ENCODE results near the gene F3.

The F3 gene

GRCh38 chr1:94527447-94528031 lies 14.0 kb downstream of the F3 start:
- no peak for DNase-seq (ENCODE audit: low spot score)

DNA sequence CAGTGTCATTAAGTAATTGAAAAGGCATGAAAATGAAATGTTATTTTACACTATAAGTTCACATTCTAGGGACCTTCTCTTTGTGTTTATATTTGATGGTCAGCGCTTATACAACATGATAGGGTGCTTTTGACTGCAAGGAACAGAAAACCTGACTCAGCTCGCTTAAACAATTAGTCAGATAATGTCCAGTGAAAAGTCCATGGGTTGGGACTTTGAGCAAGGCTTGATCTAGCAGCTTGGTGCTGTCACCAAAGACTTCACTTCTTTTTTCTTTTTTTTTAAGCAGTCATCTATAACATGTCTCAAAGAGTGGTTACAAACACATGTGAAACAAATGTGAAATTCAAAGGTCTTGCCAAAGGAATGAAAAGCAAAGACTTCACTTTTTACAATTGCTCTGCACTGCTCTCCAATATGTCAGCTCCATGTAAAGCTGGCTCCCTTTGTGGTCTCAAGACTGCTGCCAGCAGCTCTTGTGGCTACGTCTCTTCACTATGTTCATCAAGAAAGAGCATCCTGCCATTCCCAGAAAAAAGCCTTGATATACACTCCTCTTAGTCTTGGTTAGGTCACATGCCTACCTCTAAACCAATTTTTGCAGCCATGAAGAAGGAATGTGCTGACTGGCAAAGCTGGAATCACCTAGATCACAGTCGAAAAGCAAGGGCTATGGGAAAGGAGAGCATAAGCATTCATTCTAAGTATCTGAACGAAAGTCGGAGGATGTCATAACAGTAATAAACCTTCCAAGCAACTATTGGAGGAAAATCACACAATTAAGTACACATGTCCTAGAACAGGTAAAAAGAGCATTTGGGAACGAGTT lies 15.2 kb downstream of the F3 start:
- no peak for DNase-seq (ENCODE audit: low spot score)

GRCh38 chr1:94524531-94524930 lies 17.0 kb downstream of the F3 start:
- DNase-seq (ENCODE audit: low spot score), result no peak

- DNase-seq (ENCODE audit: low spot score), result peak; percentile 37
Measured at GRCh38 chr1:94522304-94522703, 19.3 kb downstream of the F3 start.

- DNase-seq (ENCODE audit: low spot score), result no peak
Measured at GRCh38 chr1:94519351-94519750, 22.2 kb downstream of the F3 start.

DNA sequence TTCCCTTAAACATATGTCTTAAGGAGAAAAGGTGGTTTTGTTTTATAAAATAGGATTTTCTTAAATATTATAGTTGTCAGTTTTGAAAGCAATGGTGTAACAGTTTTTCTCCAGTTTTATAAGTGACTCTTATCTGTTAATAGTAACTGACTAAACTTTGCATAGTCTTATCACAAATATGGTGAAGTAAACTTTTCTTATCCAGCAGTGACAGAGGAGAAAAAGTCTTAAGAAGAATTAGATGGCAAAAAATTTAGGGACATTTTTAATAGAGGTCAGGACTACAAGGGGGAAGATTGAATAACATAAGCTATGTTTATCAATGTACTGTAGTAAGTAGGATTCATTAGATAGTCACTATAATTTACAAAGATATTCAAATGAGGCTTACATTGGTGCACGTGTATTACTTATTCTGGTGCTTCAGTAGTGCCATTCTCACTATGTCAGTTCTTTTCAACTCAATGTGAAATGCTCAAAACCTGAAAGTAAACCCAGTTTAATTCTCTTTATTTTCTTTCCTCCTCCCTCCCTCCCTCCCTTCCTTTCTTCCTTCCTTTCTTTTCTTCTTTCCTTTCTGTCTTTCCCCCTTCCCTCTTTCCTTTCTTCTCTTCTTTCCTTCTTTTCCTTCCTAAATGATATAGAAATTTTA lies 26.1 kb downstream of the F3 start:
- no peak for DNase-seq (ENCODE audit: low spot score)

DNA sequence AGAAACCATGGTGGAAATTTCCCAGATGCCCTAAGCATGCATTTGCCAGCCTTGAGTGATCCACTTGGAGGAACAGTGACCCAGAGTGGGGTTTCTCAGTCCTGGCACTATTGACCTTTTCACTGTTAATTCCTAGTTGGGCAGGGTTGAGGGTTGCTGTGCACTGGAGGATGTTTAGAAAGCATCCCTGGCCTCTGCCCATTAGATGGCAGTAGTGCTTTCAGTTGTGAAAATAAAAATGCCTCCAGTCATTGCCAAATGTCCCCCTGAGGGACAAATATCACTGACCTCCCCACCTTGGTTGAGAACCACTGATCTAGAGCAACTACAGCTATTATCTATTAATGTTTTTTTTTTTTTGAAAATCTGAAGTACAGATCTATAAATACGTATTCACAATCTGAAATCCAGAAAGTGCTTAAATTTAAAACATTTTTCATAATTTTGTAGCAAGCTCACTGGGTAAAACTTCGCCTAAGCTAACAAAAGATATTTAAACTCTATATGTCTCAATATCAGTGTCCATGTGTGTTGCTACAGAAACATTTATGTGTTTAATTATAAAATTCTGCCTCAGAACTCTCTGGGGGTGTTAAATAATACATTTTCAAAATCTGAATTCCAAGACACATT lies 27.3 kb downstream of the F3 start:
- DNase-seq (ENCODE audit: low spot score), result peak; percentile 33

- no peak for DNase-seq (ENCODE audit: low spot score)
Measured at GRCh38 chr1:94512816-94513215, 28.7 kb downstream of the F3 start.

DNA sequence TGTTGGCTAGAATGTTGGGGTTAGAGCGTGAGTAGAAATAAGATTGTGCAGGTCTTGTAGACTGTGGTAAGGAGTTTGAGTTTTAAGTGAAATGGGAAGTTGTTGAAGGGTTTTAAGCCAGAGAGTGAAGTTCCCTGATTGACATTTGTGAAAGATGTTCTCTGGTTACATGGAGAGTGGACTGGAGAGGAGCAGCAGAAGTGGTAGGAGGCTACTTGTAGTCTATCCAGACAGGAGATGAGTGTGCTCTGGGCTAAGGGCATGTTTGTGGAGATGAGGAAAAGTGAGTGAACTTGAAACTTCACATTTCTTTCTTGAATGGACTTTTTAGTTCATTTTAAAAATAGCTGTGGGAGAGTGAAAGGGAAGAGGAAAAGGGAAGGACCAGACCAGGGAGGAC lies 37.0 kb downstream of the F3 start:
- no peak for DNase-seq (ENCODE audit: low spot score)

- DNase-seq (ENCODE audit: low spot score), result no peak
Measured at GRCh38 chr1:94503153-94503552, 38.4 kb downstream of the F3 start.

DNA sequence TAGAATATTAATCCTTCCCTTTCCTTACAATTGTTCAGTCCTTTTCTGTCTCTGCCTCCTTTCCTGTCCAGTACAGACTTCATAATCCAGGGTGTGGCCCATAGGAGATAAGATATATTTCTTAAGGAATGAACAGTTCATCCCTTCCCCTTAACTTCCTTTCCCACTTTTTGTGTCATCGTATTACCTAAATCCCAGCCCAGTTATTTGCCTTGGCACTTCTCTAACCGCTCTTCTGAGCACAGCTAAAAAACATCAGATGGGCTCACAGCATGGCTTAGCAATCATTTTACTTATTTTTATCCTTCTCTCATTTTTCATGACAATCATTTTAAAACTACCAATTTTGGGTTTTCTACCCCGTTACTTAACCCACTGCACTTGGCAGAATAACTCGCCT lies 39.6 kb downstream of the F3 start:
- no peak for DNase-seq (ENCODE audit: low spot score)

GRCh38 chr1:94501426-94501825 lies 40.1 kb downstream of the F3 start:
- no peak for DNase-seq (ENCODE audit: low spot score)

DNA sequence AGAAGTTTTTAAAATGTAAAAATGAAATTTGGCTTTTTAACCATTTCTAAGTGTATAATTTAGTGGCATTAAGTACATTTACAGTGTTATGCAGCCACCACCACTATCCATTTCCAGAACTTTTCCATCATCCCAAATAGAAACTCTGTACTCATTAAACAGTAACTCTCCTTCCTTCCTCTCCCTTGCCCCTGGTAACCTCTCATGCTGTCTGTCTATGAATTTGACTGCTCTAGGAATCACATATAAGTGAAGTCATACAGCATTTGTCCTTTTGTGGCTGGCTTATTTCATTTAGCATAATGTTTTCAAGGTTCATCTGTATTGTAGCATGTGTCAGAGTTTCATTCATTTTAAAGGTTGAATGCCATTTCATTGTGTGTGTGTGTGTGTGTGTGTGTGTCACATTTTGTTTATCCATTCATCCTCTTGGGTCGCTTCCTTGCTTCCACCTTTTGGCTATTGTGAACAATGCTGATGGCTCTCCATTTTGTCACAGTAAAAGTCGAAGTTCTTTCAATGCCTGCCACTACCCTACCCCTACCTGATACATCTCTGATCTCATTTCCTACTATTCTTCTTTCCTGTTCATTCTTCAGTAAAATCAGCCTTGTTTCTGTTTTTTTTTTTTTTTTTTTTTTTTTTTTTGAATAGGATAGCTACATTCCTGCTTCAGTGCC lies 45.3 kb downstream of the F3 start:
- DNase-seq (ENCODE audit: low spot score), result peak; percentile 18

GRCh38 chr1:94490556-94490955 lies 51.0 kb downstream of the F3 start:
- DNase-seq (ENCODE audit: low spot score), result no peak

GRCh38 chr1:94486990-94487389 lies 54.6 kb downstream of the F3 start:
- no peak for DNase-seq (ENCODE audit: low spot score)

GRCh38 chr1:94481473-94481933 lies 60.1 kb downstream of the F3 start:
- peak; percentile 68 for DNase-seq (ENCODE audit: low spot score)

- no peak for DNase-seq (ENCODE audit: low spot score)
Measured at GRCh38 chr1:94479682-94480081, 61.9 kb downstream of the F3 start.
